Measurements from ENCODE around the gene KCNT1. TPM values are rescaled to one million over a fixed set of nuclear protein-coding genes. Genes with fewer than 3 reads are reported as not detected.

Gene KCNT1
- total RNA-seq, 4 donors from 2014 or later: 0.06 to 0.17 TPM; not detected in 2

DNA sequence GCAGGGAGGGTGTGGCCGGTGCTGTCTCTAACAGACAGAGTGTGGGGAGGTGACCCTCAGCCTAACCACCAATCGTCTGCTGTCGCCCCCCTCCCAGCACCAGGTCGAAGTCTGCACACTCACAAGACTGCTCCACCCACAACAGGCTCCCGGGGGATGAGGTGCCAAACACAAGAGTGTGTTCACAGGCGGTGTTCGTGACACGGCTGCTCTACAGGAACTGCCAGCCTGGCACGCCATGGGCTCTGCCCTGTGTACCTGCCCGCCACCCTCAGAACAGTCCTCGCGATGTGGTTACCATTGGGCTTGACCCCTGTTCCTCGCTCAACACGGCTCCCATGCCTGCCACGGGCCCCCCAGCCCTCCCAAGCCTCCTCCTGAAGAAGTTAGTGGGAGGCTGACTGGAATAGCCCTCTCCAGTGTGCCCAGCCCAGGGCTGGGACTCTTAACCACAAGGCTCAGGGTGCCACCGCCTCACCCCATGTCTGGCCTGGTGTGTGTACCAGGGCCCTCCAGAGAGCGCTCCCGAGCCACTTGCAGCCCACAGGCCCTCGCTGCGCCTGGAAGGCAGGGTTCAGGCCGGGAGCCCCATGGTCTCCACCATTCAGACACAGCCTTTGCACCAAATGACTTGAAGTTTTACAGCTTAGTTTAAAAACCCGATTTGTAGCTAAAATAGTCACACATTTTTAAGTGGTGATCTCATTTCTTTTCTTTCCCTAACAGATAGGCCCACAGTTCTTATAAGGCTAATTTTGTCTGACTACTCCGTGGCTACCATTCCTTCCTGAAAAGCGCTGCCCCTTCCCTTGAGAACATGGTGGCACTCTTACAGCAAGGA lies 102.8 kb downstream of the KCNT1 start:
- WGBS: 85% methylated on average over 20 of the region's 24 CpGs
- intact Hi-C loops (cut with DNase I): no loop called here
- Histone ChIP-seq H3K9me3 (no peaks in the 10 kb centered on the region), H3K27ac (replicated peaks in 1 of 4) (no peak overlapping the region), H3K4me1 (no peaks in the 10 kb centered on the region), H3K36me3 (peaks cover 0 to 12% (median 6%) of the 10 kb centered on the region in 4 donors), H3K4me3 (no peak overlapping the region), H3K27me3 (no peaks in the 10 kb centered on the region)
- TF ChIP-seq, protein P1, sequence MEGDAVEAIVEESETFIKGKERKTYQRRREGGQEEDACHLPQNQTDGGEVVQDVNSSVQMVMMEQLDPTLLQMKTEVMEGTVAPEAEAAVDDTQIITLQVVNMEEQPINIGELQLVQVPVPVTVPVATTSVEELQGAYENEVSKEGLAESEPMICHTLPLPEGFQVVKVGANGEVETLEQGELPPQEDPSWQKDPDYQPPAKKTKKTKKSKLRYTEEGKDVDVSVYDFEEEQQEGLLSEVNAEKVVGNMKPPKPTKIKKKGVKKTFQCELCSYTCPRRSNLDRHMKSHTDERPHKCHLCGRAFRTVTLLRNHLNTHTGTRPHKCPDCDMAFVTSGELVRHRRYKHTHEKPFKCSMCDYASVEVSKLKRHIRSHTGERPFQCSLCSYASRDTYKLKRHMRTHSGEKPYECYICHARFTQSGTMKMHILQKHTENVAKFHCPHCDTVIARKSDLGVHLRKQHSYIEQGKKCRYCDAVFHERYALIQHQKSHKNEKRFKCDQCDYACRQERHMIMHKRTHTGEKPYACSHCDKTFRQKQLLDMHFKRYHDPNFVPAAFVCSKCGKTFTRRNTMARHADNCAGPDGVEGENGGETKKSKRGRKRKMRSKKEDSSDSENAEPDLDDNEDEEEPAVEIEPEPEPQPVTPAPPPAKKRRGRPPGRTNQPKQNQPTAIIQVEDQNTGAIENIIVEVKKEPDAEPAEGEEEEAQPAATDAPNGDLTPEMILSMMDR (IDR thresholded peaks at IDR 0.05): no peak
- TF ChIP-seq EP300 (IDR thresholded peaks at IDR 0.05) (no peak), POLR2A (IDR thresholded peaks at IDR 0.05; ENCODE audit: low read depth) (no peak), POLR2AphosphoS5 (IDR thresholded peaks at IDR 0.05) (no peak)
- no peak for DNase-seq (ENCODE audit: extremely low spot score)

DNA sequence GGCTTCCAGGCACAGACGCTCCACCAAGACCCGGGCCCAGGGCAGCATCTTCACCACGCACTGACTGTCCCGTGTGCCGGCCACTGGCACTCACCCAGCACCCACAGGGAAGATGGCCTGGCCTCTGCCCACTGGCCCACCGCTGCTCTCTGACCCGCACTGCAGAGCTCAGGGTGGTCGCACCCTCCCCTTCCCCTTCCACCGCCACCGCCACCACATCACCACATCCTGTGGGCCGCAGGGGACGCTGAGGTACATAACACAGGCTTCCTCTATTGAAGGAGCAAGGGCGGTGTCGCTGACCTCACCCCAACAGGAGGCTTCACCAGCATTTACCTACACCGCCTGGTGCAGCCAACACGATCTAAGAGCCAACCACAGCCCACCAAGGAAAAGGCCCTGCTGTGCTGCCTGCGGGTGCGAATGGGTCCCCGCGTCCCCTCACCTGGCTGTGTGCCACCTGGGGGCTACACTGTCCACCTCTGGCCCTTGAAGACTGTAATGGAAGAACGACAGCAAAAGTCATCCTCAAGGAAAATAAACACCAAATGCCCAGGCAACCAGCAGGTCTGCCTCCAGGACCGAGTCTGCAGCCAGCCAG lies 103.5 kb downstream of the KCNT1 start:
- no peak for DNase-seq (ENCODE audit: extremely low spot score)
- no peak for TF ChIP-seq POLR2A (IDR thresholded peaks at IDR 0.05; ENCODE audit: low read depth)
- TF ChIP-seq, protein P1 (IDR thresholded peaks at IDR 0.05): no peak
- no peak for TF ChIP-seq EP300 (IDR thresholded peaks at IDR 0.05)
- no peak for TF ChIP-seq POLR2AphosphoS5 (IDR thresholded peaks at IDR 0.05)
- no peaks in the 10 kb centered on the region for H3K4me1 ChIP-seq
- peaks cover 0 to 19% (median 14%) of the 10 kb centered on the region in 4 donors for H3K36me3 ChIP-seq
- H3K27me3 ChIP-seq: no peaks in the 10 kb centered on the region
- H3K27ac ChIP-seq (replicated peaks in 1 of 4): no peak overlapping the region
- no peaks in the 10 kb centered on the region for H3K9me3 ChIP-seq
- intact Hi-C loops (cut with DNase I): no loop called here
- WGBS: 90% methylated on average over 19 of the region's 22 CpGs
- H3K4me3 ChIP-seq: no peak overlapping the region

DNA sequence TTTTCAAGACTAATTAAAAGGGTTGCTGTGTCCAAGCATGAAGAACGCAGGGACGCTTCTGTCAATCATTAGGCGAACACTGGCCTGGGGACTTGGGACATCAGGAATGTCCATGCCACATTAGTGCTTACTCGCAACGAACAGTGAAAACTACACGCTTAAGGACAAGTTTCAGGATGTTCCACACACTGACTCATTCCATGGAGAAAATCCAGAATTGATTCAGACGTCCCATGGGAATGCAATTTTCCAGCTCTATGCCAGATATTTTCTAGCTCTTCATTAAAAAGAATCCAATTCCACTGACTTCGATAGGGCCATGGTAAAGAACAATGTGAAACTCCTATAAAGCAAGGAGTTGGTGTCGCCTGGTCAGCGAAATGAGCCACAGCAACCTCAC lies 107.2 kb downstream of the KCNT1 start:
- H3K9me3 ChIP-seq: no peaks in the 10 kb centered on the region
- H3K4me1 ChIP-seq: no peaks in the 10 kb centered on the region
- H3K4me3 ChIP-seq: no peak overlapping the region
- DNase-seq (ENCODE audit: extremely low spot score): no peak
- intact Hi-C loops (cut with DNase I): no loop called here
- no peak for TF ChIP-seq POLR2AphosphoS5 (IDR thresholded peaks at IDR 0.05)
- TF ChIP-seq, protein P1 (IDR thresholded peaks at IDR 0.05): no peak
- TF ChIP-seq POLR2A (IDR thresholded peaks at IDR 0.05; ENCODE audit: low read depth): no peak
- no peak for TF ChIP-seq EP300 (IDR thresholded peaks at IDR 0.05)
- H3K27ac ChIP-seq (replicated peaks in 1 of 4): no peak overlapping the region
- peaks cover 15 to 56% (median 45%) of the 10 kb centered on the region in 4 donors for H3K36me3 ChIP-seq
- 80% methylated on average over 10 of the region's 10 CpGs for WGBS
- H3K27me3 ChIP-seq: no peaks in the 10 kb centered on the region

DNA sequence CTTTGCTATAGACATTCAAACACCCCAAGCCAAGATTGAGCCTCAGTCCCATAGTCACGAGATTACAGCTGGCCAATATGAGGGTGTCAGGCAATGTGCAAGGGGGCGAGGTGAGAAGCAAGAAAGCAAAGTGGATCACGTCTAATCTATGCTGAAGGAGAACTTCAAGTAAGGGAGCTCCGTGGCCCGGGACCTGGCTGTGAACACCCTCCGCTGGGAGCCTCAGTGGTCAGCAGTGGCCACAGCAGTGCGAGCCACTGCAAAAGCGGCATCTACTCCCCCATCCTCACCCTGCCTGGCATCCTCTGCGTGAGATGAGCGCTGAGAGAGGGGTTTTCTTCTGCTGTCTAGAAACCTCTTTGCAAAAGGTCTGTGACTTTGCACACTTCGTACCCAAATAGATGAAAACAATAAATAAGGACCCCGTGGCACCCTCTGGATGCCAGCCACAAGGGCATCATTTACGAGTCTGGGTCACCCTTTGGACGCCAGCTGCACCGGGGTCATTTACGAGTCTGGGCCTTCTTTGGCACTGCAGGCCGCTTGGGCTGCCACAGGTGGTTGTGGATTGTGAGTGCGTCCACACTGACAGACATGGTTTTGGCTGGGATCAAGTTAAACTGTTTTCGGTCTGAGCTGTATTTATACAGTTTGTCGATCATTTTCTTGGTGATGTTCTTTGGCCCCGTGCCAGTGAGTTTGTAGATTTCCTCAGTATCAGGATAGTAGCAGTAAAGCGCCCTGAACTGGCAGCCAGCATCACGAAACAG lies 109.0 kb downstream of the KCNT1 start:
- H3K27ac ChIP-seq (replicated peaks in 1 of 4): no peak overlapping the region
- H3K4me1 ChIP-seq: no peaks in the 10 kb centered on the region
- WGBS: 95% methylated on average over 23 of the region's 23 CpGs
- H3K27me3 ChIP-seq: no peaks in the 10 kb centered on the region
- intact Hi-C loops (cut with DNase I): no loop called here
- H3K4me3 ChIP-seq: no peak overlapping the region
- H3K9me3 ChIP-seq: no peaks in the 10 kb centered on the region
- TF ChIP-seq, protein P1 (IDR thresholded peaks at IDR 0.05): no peak
- TF ChIP-seq EP300 (IDR thresholded peaks at IDR 0.05): no peak
- TF ChIP-seq POLR2AphosphoS5 (IDR thresholded peaks at IDR 0.05): no peak
- TF ChIP-seq POLR2A (IDR thresholded peaks at IDR 0.05; ENCODE audit: low read depth): no peak
- peaks cover 32 to 74% (median 63%) of the 10 kb centered on the region in 4 donors for H3K36me3 ChIP-seq
- no peak for DNase-seq (ENCODE audit: extremely low spot score)
